CD4-positive, alpha-beta T cell treated with Interleukin-2 at 100 ng/mL for 4 hours (primary cell): ENCODE data around the gene SEMA6A.

ENCODE experiments used
- DNase-seq: peaks from one replicate; pipeline ENCODE4 v3.0.0-alpha.2; 2020; ENCODE audit warnings: low spot score

The SEMA6A gene

GRCh38 chr5:116437922-116438578 lies 136.6 kb downstream of the SEMA6A start:
- DNase-seq, result no peak

- DNase-seq, result no peak
These were observed 137.3 kb downstream of the SEMA6A start for GRCh38 chr5:116437351-116437705.

- no peak for DNase-seq
These were observed 137.8 kb downstream of the SEMA6A start for GRCh38 chr5:116436674-116437350.

- DNase-seq, result no peak
These were observed 145.7 kb downstream of the SEMA6A start for GRCh38 chr5:116428966-116429365.

- DNase-seq, result no peak
These were observed 146.2 kb downstream of the SEMA6A start for GRCh38 chr5:116428413-116428812.

- no peak for DNase-seq
These were observed 149.7 kb downstream of the SEMA6A start for GRCh38 chr5:116424951-116425350.

- no peak for DNase-seq
These were observed 150.4 kb downstream of the SEMA6A start for GRCh38 chr5:116424258-116424615.

GRCh38 chr5:116423587-116424257 lies 150.9 kb downstream of the SEMA6A start:
- DNase-seq, result no peak

GRCh38 chr5:116423141-116423540 lies 151.5 kb downstream of the SEMA6A start:
- no peak for DNase-seq

- DNase-seq, result no peak
These were observed 153.5 kb downstream of the SEMA6A start for GRCh38 chr5:116421080-116421629.

GRCh38 chr5:116420540-116420939 lies 154.1 kb downstream of the SEMA6A start:
- no peak for DNase-seq

- DNase-seq, result no peak
These were observed 155.4 kb downstream of the SEMA6A start for GRCh38 chr5:116419258-116419657.

GRCh38 chr5:116418774-116419173 lies 155.8 kb downstream of the SEMA6A start:
- DNase-seq, result no peak

GRCh38 chr5:116418016-116418415 lies 156.6 kb downstream of the SEMA6A start:
- no peak for DNase-seq

- DNase-seq, result no peak
These were observed 158.6 kb downstream of the SEMA6A start for GRCh38 chr5:116415989-116416388.

- DNase-seq, result no peak
These were observed 159.4 kb downstream of the SEMA6A start for GRCh38 chr5:116415182-116415581.

- DNase-seq, result no peak
These were observed 163.5 kb downstream of the SEMA6A start for GRCh38 chr5:116411101-116411571.

GRCh38 chr5:116410336-116410890 lies 164.2 kb downstream of the SEMA6A start:
- DNase-seq, result no peak

- DNase-seq, result no peak
These were observed 164.9 kb downstream of the SEMA6A start for GRCh38 chr5:116409591-116410296.

GRCh38 chr5:116406306-116407041 lies 168.1 kb downstream of the SEMA6A start:
- DNase-seq, result no peak

- no peak for DNase-seq
These were observed 169.8 kb downstream of the SEMA6A start for GRCh38 chr5:116404792-116405191.
